Stomach (tissue), 9 donors: ENCODE results near the gene MRPS12. TPM values are rescaled to one million over a fixed set of nuclear protein-coding genes. Genes with fewer than 3 reads are reported as not detected.
"Not testable (repeated sequence)": the region's sequence is repeated elsewhere in the genome, so short reads cannot be mapped to it uniquely, and the experiment has no call there.

Experiments
- DNase-seq, 2 donors: peaks; one replicate each; pipeline versions ENCODE4 v3.0.0 to v3.0.0-alpha.2; 2013 to 2019
- H3K27ac ChIP-seq, 5 donors: fragments of 200-600 bp in 4 of 5; sonication (generic) in 4 of 5; one replicate each; pipeline ENCODE4 v1.5.1; 2013 to 2019; ENCODE audit warnings: mild to moderate bottlenecking in 1 of 5, moderate library complexity in 1 of 5
- H3K27me3 ChIP-seq, 3 donors: fragments of 200-600 bp; sonication (generic); one replicate each; pipeline ENCODE4 v1.5.1; 2017 to 2019; ENCODE audit warnings: mixed run types in 1 of 3
- H3K36me3 ChIP-seq, 4 donors: fragments of 200-600 bp; sonication (generic); 1 replicate in 3 of 4; 2 replicates in 1 of 4; pipeline ENCODE4 v1.5.1; 2016 to 2019
- H3K4me1 ChIP-seq, 4 donors: fragments of 200-600 bp; sonication (generic); one replicate each; pipeline ENCODE4 v1.5.1; 2016 to 2019
- H3K4me3 ChIP-seq, 4 donors: fragments of 200-600 bp; sonication (generic) in 3 of 4; one replicate each; pipeline ENCODE4 v1.5.1; 2016 to 2019; ENCODE audit warnings: mild to moderate bottlenecking in 1 of 4
- H3K9me3 ChIP-seq, 4 donors: fragments of 200-600 bp; sonication (generic); one replicate each; pipeline ENCODE4 v1.5.1; 2016 to 2019
- CTCF ChIP-seq, 7 experiments: fragments of 450-650 bp in 4 of 7; fragments of 200-600 bp in 3 of 7; sonication (generic) in 3 of 7; IDR thresholded peaks; one replicate each; pipeline ENCODE4 v1.5.1; 2016 to 2019; ENCODE audit warnings: antibody characterized with exemption in 7 of 7, control low read depth in 2 of 7, mild to moderate bottlenecking in 1 of 7
- EP300 ChIP-seq: sonication (generic); formaldehyde crosslinking; IDR thresholded peaks from one replicate; pipeline ENCODE4 v1.6.1; 2017; ENCODE audit warnings: antibody characterized with exemption
- POLR2A ChIP-seq, 4 donors: fragments of 450-650 bp; IDR thresholded peaks; one replicate each; pipeline ENCODE4 v1.6.1; 2016; ENCODE audit warnings: antibody characterized with exemption in 4 of 4, control low read depth in 2 of 4, mild to moderate bottlenecking in 1 of 4, moderate library complexity in 1 of 4
- POLR2AphosphoS5 ChIP-seq, 3 donors: sonication (generic); formaldehyde crosslinking; IDR thresholded peaks; one replicate each; pipeline ENCODE4 v1.6.1; 2016; ENCODE audit warnings: antibody characterized with exemption in 3 of 3
- WGBS, 5 donors: extraction: QIAGEN DNeasy Blood & Tissue Kit in 3 of 5; methylation state at CpG; one replicate each; pipeline versions ENCODE4 v1.1.5 to v1.1.7; 2013 to 2018; 5-methylcytosine and 5-hydroxymethylcytosine counted together
- intact Hi-C: fragments of 100-400 bp; cut with DNase I; formaldehyde crosslinking; loops from one replicate; pipeline ENCODE4 v1.15.1; 2023; ENCODE audit warnings: low total_unique reads
- polyA plus RNA-seq, 3 donors: library from polyadenylated mRNA; stranded (reverse); fragments of 200-250 nt; gene quantifications; one replicate each; pipeline ENCODE4 v1.2.3, GENCODE V29; 2013
- total RNA-seq, 5 donors: library from RNA; depleted of rRNA; stranded (reverse); fragments of >200 nt; gene quantifications; one replicate each; pipeline versions ENCODE4 v1.1.0 to v1.2.3, GENCODE V29; 2014 to 2016
- donor health status: healthy with polysubstance abuse.
- donor health status: Bipolar disorder and iron deficiency.
- donor health status: healthy.

Gene MRPS12
- total and polyA plus RNA-seq, 8 donors = 3.8 to 73.1 (median 34.6) TPM

DNA sequence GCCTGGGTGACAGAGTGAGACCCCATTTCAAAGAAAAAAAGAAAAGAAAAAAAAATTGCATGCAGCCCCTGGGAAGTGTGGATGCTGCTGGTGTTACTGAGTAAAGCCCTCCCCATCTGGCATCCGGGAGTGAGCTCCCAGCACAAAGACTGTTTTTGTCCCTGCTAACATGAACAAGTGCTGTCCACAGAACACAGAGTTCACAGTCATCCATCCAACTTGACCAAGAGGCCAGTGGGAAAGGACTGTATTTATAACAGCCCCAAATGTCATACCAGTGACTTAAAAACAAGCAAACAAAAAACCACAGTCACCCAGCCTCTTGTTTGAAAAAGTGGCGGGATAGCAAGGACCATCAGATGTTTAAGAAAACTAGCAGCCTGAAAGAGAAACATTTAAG, 34.0 kb downstream of the MRPS12 start:
- DNase-seq = no peak
- Histone ChIP-seq H3K36me3 (peaks cover 0 to 18% (median 0%) of the 10 kb centered on the region in 4 donors), H3K9me3 (no peaks in the 10 kb centered on the region), H3K27me3 (no peaks in the 10 kb centered on the region), H3K4me3 (no peak overlapping the region), H3K4me1 (peaks cover 0 to 11% (median 5%) of the 10 kb centered on the region in 4 donors), H3K27ac (no peak overlapping the region)
- WGBS, 5 donors = 89 to 97% (median 94%) methylated on average over 2 of the region's 2 CpGs
- TF ChIP-seq POLR2AphosphoS5 (IDR thresholded peaks at IDR 0.05) (no peak), POLR2A (IDR thresholded peaks at IDR 0.05) (no peak), EP300 (no peak), CTCF (IDR thresholded peaks at IDR 0.05) (no peak)
- intact Hi-C loops = no loop called here

DNA sequence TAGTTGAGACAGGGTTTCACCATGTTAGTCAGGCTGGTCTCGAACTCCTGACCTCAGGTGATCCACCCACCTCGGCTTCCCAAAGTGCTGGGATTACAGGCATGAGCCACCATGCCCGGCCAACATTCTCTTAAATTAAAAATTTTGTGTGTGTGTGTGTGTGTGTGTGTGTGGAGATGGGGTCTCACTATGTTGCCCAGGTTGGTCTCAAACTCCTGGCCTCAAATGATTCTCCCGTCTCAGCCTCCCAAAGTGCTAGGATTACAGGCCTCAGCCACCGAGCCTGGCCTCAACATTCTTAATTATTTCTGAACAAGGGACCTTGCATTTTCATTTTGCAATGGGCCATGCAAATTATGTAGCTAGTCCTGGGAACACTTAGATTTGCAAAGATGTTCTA, 35.4 kb downstream of the MRPS12 start:
- H3K27ac ChIP-seq, DNase-seq, H3K9me3 ChIP-seq, intact Hi-C loops, H3K4me3 ChIP-seq, H3K27me3 ChIP-seq: not testable (repeated sequence)
- WGBS, 5 donors = 91 to 99% (median 97%) methylated on average over 5 of the region's 5 CpGs
- Histone ChIP-seq H3K4me1 (peaks cover 0 to 20% (median 5%) of the 10 kb centered on the region in 4 donors), H3K36me3 (peaks cover 0 to 18% (median 0%) of the 10 kb centered on the region in 4 donors)

- Histone ChIP-seq H3K27me3 (peaks cover 0 to 10% (median 9%) of the 10 kb centered on the region in 3 donors), H3K27ac (no peak overlapping the region), H3K4me3 (no peak overlapping the region), H3K9me3 (no peaks in the 10 kb centered on the region), H3K4me1 (peaks cover 0 to 28% (median 14%) of the 10 kb centered on the region in 4 donors), H3K36me3 (peaks cover 0 to 4% (median 0%) of the 10 kb centered on the region in 4 donors)
- DNase-seq = no peak
- intact Hi-C loops = no loop called here
- TF ChIP-seq EP300 (no peak), POLR2AphosphoS5 (IDR thresholded peaks at IDR 0.05) (no peak), CTCF (IDR thresholded peaks at IDR 0.05) (no peak), POLR2A (IDR thresholded peaks at IDR 0.05) (no peak)
- 79 to 83% (median 83%) methylated on average over 12 of the region's 12 CpGs for WGBS, 5 donors
Observed at GRCh38 chr19:38970664-38971532, 40.2 kb downstream of the MRPS12 start.

GRCh38 chr19:38971672-38972071, 40.9 kb downstream of the MRPS12 start:
- Histone ChIP-seq H3K27me3 (peaks cover 0 to 16% (median 9%) of the 10 kb centered on the region in 3 donors), H3K9me3 (no peaks in the 10 kb centered on the region), H3K36me3 (no peaks in the 10 kb centered on the region), H3K4me3 (no peak overlapping the region), H3K27ac (no peak overlapping the region), H3K4me1 (peaks cover 7 to 36% (median 21%) of the 10 kb centered on the region in 4 donors)
- no peak for TF ChIP-seq POLR2A (IDR thresholded peaks at IDR 0.05)
- no peak for TF ChIP-seq CTCF (IDR thresholded peaks at IDR 0.05)
- TF ChIP-seq EP300 = no peak
- TF ChIP-seq POLR2AphosphoS5 (IDR thresholded peaks at IDR 0.05) = no peak
- 84 to 96% (median 89%) methylated on average over 2 of the region's 2 CpGs for WGBS, 5 donors
- DNase-seq = no peak
- intact Hi-C loops = no loop called here
